GM18873 (cell line): Measurements from ENCODE around the gene TNRC6C.
A peak's percentile ranks its signal among the peaks of the same experiment; 100 is the strongest.

ENCODE experiments used
- ATAC-seq: cut with Tn5 transposase; IDR thresholded peaks from one replicate; pipeline ENCODE4 v1.9.1; 2021; ENCODE audit warnings: mild to moderate bottlenecking, moderate library complexity, moderate number of reproducible peaks; ENCODE audit not compliant: unreplicated experiment, low FRiP score

The TNRC6C gene

GRCh38 chr17:78010759-78011158 lies 52.3 kb downstream of the TNRC6C start:
- ATAC-seq = no peak

- ATAC-seq = no peak
Observed at GRCh38 chr17:78012428-78012827, 53.9 kb downstream of the TNRC6C start.

- ATAC-seq = no peak
Observed at GRCh38 chr17:78013683-78014467, 55.4 kb downstream of the TNRC6C start.

- no peak for ATAC-seq
Observed at GRCh38 chr17:78014646-78015045, 56.1 kb downstream of the TNRC6C start.

- no peak for ATAC-seq
Observed at GRCh38 chr17:78016852-78017251, 58.3 kb downstream of the TNRC6C start.

GRCh38 chr17:78019367-78019975 lies 61.0 kb downstream of the TNRC6C start:
- ATAC-seq = no peak

- ATAC-seq = peak; percentile 58
Observed at GRCh38 chr17:78019976-78020716, 61.6 kb downstream of the TNRC6C start.

- ATAC-seq = no peak
Observed at GRCh38 chr17:78020717-78021108, 62.2 kb downstream of the TNRC6C start.

GRCh38 chr17:78022425-78022824 lies 63.9 kb downstream of the TNRC6C start:
- ATAC-seq = no peak

GRCh38 chr17:78023042-78023441 lies 64.5 kb downstream of the TNRC6C start:
- no peak for ATAC-seq

- no peak for ATAC-seq
Observed at GRCh38 chr17:78026381-78026780, 67.9 kb downstream of the TNRC6C start.

GRCh38 chr17:78027121-78027520 lies 68.6 kb downstream of the TNRC6C start:
- ATAC-seq = no peak

- no peak for ATAC-seq
Observed at GRCh38 chr17:78029697-78030096, 71.2 kb downstream of the TNRC6C start.

GRCh38 chr17:78031435-78031834 lies 72.9 kb downstream of the TNRC6C start:
- no peak for ATAC-seq

- ATAC-seq = no peak
Observed at GRCh38 chr17:78032166-78032565, 73.7 kb downstream of the TNRC6C start.

- no peak for ATAC-seq
Observed at GRCh38 chr17:78034429-78035091, 76.1 kb downstream of the TNRC6C start.

- ATAC-seq = no peak
Observed at GRCh38 chr17:78037280-78037679, 78.8 kb downstream of the TNRC6C start.

- no peak for ATAC-seq
Observed at GRCh38 chr17:78038748-78039288, 80.3 kb downstream of the TNRC6C start.

GRCh38 chr17:78039581-78039980 lies 81.1 kb downstream of the TNRC6C start:
- ATAC-seq = no peak
